NAMALWA (cell line): ENCODE results near the gene FILIP1L.

Experiments
- DNase-seq: peaks from one replicate; pipeline ENCODE4 v3.0.0-alpha.2; 2015; ENCODE audit warnings: low spot score

Gene FILIP1L

GRCh38 chr3:100042166-100042981, 71.9 kb downstream of the FILIP1L start:
- no peak for DNase-seq

- no peak for DNase-seq
These were observed 73.0 kb downstream of the FILIP1L start for GRCh38 chr3:100041328-100041749.

- no peak for DNase-seq
These were observed 73.7 kb downstream of the FILIP1L start for GRCh38 chr3:100040451-100041225.

- no peak for DNase-seq
These were observed 75.2 kb downstream of the FILIP1L start for GRCh38 chr3:100039075-100039474.

GRCh38 chr3:100033903-100034471, 80.3 kb downstream of the FILIP1L start:
- DNase-seq, result no peak

- no peak for DNase-seq
These were observed 81.1 kb downstream of the FILIP1L start for GRCh38 chr3:100033184-100033583.

GRCh38 chr3:100032243-100032642, 82.1 kb downstream of the FILIP1L start:
- no peak for DNase-seq

- DNase-seq, result no peak
These were observed 83.3 kb downstream of the FILIP1L start for GRCh38 chr3:100030914-100031425.

GRCh38 chr3:100030346-100030745, 84.0 kb downstream of the FILIP1L start:
- no peak for DNase-seq

- DNase-seq, result no peak
These were observed 84.6 kb downstream of the FILIP1L start for GRCh38 chr3:100029689-100030088.

- no peak for DNase-seq
These were observed 85.2 kb downstream of the FILIP1L start for GRCh38 chr3:100029052-100029451.

- no peak for DNase-seq
These were observed 87.0 kb downstream of the FILIP1L start for GRCh38 chr3:100027321-100027720.

- DNase-seq, result no peak
These were observed 89.6 kb downstream of the FILIP1L start for GRCh38 chr3:100024520-100025303.

- DNase-seq, result no peak
These were observed 90.7 kb downstream of the FILIP1L start for GRCh38 chr3:100023595-100023994.

- DNase-seq, result no peak
These were observed 91.2 kb downstream of the FILIP1L start for GRCh38 chr3:100023150-100023549.

GRCh38 chr3:100022506-100022905, 91.8 kb downstream of the FILIP1L start:
- no peak for DNase-seq

GRCh38 chr3:100020876-100021644, 93.2 kb downstream of the FILIP1L start:
- DNase-seq, result no peak

GRCh38 chr3:100019719-100020118, 94.6 kb downstream of the FILIP1L start:
- DNase-seq, result no peak

GRCh38 chr3:100018806-100019205, 95.5 kb downstream of the FILIP1L start:
- DNase-seq, result no peak

- no peak for DNase-seq
These were observed 104.2 kb downstream of the FILIP1L start for GRCh38 chr3:100010087-100010417.
